NCI-H1694 (cell line): ENCODE measurements around the gene VWA2.

Experiments used
- DNase-seq: peaks from one replicate; lab custom pipeline; 2025; lab: John Stamatoyannopoulos, UW

Gene VWA2

DNA sequence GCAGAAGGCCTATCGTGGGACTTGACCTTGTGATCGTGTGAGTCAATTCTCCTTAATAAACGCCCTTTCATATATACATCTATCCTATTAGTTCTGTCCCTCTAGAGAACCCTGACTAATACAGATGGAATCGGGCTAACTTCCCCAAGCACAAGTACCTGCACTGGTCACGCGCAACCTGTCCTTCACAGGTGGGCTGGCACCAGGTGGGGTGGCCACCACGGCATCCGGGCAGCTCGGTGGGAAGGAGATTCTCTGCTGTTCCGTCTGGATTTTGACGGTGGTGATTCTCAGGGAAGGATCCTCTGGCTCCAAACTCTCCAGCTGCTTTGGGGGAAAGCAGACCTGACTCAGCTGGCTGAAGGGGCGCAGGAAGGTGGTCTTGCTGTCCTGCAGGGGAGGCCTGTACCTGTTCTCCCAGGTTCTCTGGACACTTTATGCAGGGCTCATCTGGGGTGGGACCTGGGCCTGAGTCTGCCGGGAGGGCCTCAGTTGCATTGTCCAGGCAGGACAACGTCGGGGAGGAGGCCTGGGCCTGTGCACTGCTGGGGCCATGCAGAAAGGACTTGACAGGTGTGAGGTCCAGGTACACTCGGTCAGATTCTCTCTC lies 61.1 kb downstream of the VWA2 start:
- no peak for DNase-seq

DNA sequence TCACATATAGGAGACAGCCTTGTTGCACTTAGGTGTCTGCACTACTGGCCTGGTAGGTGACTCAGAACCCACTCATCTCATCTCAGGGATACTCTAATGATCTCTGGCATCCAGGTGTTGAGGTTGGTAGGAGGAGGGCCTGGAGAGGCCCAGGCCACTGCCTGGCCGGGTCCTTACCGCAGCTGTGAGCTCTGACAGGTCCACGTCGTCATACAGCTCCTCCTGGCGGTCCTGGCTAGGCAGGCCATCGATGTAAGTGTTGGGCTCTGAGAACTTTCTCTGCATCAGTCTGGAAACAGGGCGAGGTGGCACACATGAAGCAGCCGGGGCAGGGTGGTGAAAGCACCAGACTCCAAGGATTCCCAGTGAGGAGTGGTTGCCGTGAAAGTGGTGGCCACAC lies 62.1 kb downstream of the VWA2 start:
- no peak for DNase-seq

DNA sequence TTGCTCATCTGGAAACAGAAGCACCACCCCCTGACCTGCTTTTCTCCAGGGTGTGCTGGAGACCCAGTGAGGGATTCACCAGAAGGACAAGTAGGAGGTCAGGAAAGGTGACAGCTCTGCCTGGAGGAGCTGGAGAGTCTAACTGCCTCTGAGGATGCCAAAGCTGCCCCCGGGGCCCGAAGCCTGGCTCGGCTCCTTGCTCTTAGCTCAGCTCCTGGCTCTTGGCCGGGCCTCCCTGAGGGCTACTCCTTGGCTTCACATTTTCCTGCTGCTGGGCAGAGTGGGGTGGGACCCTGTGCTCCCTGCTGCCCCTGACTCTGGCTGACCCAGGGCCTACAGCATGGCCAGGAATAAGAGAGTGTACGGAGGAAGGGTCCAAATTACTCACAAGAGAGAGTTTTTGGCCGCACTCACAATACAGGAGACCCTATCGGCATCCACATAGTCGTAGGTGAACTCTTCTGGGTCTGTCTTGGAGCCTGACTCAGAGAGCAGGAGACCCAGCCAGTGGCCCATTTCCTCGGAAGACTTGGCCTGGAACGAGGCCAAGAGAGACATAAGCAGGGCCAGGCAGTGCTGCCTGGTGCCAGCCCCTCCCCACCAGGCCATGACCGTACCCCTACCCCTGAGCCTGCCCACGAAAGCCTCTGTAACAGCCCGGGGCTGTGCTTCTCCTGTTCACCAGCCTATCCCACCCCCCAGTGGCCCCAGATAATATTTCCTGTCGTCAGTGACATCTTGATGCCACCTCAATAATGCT lies 63.1 kb downstream of the VWA2 start:
- DNase-seq, result no peak

DNA sequence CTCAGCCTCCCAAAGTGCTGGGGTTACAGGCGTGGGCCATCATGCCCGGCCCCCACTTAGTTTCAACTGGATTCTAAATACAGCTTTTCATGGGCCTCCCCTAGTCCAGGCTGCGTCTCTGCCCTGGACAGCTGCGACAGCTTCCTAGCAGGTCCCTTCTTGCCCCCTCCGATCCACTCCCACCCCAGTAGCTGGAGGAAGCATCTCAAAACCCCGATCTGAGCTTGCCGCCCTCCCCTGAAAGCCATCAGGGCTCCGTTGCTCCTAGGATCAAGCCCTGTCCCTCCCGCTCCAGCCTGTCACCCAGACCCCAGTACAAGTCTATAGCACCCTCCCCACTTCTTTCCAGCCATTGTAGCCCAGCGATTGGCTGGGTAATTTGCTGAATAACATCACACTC lies 64.5 kb downstream of the VWA2 start:
- DNase-seq, result no peak

DNA sequence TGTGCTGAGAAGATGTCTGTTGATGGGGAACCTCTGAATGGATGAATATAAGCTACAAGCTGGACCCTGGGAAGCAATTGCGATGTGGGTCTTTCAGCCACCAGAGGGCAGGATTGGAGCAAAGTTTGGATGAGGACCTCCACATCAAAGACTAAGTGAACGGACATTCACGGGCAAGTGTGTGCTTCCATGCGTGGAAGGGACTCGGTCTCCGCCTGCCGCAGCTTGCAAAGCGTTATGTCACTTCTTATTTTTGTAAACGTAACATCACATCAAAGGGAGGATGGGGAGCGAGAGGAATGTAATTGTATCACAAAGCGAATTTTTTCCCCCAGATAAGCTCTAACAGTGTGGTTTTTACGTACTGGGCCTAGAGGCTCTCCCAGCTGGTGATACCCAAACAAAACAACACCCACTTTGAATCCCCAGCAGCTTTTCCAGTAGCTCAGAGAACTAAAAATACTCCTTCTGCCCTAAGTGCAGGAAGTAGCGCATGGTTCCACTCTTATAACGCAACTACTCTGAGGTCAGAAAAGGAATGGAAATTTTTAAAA lies 65.0 kb downstream of the VWA2 start:
- DNase-seq, result peak; percentile 39

DNA sequence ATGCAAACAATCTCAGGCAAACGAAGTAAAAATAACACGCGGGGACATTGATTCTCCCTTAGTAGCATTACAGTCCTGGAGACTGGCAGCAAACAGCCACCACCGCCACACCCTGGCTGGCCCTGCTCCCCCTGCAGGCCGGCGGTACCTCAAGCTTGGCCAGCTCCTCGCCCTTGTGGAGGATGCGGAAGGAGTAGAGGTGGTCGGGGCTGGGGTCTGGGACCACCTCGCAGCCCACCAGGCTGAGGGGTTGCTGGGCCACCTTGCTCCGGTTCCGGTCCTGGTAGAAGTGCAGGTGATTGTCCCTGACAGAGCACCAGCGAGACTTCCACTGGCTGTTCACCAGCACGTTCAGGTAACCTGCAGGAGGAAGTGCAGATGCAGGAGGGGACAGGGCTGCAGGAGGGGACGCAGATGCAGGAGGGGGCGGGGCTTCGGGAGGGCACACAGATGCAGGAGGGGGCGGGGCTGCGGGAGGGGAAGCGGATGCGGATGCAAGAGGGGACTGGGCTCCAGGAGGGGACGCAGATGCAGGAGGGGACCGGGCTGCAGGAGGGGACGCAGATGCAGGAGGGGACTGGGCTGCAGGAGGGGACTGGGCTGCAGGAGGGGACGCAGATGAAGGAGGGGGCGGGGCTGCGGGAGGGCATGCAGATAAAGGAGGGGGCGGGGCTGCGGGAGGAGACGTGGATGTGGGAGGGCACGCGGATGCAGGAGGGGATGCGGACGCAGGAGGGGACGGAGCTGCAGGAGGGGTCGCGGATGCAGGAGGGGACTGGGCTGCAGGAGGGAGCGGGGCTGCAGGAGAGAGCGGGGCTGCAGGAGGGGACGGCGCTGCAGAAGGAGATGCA lies 65.7 kb downstream of the VWA2 start:
- DNase-seq, result peak; percentile 3

DNA sequence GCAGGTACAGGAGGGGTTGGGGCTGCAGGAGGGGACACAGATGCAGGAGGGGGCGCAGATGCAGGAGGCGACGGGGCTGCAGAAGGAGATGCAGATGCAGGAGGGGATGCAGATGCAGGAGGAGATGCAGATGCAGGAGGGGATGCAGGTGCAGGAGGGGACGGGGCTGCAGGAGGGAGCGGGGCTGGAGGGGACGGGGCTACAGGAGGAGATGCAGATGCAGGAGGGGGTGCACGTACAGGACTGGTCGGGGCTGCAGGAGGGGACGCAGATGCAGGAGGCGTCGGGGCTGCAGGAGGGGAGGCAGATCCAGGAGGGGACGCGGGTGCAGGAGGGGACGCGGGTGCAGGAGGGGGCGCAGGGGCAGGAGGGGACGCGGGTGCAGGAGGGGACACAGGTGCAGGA lies 66.5 kb downstream of the VWA2 start:
- no peak for DNase-seq

DNA sequence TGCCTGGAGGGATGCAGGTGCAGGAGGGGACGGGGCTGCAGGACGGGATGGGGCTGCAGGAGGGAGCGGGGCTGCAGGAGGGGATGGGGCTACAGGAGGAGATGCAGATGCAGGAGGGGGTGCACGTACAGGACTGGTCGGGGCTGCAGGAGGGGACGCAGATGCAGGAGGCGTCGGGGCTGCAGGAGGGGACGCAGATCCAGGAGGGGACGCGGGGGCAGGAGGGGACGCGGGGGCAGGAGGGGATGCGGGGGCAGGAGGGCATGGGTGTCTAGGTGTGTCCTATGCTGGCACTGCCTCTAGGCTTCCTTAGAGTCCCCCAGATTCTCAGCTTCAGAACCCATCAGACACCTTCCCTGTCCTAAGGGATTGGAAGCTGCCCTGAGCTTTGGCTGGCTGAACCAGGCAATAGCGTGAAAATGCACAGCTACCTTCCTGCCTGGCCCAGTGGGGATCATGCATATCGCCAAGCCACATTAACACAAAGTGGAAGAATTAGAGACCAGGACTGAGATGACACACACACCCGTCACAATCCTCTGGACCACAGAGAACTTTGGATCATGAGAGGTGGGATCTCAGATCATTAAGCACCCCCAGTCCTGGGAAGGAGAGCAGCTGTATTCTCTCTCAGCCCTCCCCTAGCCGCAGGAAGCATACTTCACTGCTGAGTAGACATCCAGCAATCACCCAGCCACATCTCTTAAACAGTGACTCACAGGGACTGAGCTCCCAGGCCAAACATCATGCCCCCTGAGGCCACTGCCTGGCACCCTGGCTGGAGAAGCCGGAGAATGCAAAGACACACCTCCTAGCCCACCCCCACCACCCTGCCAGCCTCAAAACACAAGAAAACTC lies 67.3 kb downstream of the VWA2 start:
- no peak for DNase-seq

DNA sequence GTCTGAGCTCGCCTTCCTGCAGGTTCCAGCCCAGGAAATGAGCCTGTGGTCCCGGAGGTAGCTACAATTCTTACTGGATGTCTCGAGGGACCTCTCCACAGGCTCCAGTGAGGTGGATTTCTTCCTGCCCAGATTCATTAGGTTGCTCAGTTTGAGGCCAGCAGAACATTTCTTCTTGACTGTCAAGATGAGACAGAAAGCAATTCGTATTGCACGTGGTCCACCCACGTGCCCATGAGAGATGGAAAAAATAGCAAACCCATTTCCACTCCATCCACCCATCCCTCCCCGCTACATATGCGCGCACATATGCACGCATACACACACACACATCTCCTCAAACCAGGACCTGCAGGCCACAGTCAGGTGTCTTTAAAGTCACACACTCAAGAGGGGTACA lies 68.7 kb downstream of the VWA2 start:
- DNase-seq, result no peak

DNA sequence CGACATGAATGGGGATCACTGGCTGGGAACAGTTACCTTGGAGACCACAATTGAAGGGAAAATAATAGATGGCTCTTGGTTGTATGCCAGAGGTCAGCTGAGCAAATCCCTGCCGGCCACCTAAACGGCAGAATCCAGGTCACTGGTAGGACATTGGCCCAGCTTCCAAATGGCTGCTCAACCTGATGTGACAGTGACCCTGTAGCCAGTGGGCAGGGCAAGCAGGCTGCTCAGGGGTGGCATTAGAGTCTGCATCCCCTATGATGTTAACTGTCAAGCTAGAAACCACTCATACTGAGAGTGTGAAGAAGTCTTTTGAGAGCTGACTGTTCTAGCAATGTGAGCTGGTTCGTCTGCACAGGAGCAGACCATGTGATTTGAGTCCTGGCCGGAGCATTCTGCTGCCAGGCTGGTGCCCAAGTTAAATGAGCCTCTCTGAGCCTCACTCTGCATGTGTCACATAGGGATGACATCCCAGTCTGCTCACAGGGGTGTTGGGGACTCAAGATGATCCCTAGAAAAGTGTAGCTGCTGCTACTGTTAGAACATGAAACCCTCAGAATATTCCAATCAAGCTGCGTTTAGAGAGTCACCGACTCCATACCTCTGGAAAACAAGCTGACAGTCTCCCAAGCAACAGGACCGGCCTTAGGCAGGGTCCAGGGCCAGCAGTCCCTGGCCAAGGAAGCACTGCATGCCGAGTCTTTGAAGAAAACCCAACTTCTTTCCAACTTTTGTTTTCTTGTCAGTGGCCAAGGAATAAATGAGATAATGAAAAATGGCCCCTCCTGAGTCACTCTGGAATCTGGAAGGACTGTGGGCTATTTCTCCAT lies 69.7 kb downstream of the VWA2 start:
- no peak for DNase-seq

DNA sequence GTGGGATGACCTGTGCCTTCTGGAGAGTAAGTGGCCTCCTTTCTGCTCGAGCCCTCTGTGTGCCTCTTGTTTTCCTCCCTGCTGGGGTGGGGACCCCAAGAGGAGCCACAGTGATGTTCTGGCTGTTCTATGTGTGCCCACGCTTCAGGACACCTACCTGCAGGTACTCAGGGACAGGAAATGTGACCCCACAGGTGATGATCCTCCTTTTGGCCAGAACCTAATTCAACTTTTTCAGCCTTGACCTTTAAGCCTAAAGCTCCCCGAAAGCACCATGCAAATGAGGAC lies 70.3 kb downstream of the VWA2 start:
- no peak for DNase-seq

DNA sequence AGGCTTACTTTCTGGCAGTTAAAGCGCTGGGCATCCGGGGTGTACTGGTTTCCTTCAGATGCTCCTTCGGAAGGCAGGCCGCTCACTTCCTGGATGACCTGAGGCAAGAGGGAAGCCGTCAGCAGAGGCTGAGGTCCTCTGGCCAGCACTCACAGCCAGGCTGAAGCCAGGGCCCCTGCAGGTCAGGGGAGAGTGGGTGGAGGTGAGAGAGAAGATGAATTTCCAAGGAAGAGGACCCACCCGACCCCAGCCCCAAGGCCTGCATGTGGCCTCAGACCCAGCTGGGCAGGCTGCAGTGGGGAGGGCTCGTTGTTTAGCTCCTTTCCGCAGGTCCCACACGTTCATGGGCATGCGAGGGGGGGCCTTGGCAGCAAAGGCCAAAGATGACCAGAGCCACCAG lies 71.3 kb downstream of the VWA2 start:
- DNase-seq, result no peak

DNA sequence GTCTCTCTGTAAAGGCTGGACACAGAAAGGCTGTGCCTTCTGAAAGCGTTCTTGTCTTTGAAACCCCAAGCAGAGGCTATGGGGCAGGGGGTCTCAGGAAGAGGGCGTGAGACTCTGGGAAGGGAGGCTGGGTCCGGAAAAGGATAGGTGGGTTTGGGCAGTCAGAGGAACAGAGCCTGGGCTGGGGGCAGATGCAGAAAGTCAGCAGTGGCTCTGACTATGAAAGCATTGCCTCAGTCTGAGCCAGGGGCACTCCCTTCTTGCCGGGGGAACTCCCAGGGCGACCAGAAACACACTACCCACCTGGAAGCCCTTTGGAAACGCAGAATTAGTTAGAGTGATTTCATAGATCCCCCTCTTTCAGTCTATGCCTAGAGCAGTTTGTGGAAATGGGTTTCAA lies 72.0 kb downstream of the VWA2 start:
- no peak for DNase-seq

DNA sequence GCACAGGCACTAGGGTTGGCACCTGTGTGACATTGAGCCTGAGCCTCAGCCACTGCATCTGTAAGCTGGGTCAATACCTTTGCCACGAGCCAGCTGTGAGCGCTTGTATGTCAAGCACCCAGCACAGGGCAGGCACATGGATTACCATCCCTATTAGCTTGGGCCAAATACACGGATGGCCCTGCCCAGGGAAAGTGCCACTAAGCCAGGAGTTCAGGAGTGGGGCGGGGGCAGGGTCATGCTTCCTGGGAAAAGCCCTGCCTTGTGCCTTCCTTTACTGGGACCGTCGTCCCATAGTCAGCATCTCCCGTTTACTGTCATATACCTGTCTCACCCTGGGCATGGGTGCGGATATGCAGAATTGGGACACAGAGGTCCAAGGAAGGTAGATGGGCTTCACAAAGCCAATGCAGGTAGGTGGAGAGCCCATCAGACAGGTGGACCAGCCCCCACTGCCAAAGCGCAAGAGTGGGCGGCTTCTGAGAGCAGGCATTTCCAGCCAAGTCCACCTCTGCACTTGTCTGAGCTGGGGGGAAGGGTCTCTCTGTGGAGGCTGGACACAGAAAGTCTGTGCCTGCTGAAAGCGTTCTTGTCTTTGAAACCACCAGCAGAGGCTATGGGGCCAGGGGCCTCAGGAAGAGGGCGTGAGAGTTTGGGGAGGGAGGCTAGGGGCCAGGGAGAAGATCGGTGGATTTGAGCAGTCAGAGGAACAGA lies 72.6 kb downstream of the VWA2 start:
- DNase-seq, result no peak

DNA sequence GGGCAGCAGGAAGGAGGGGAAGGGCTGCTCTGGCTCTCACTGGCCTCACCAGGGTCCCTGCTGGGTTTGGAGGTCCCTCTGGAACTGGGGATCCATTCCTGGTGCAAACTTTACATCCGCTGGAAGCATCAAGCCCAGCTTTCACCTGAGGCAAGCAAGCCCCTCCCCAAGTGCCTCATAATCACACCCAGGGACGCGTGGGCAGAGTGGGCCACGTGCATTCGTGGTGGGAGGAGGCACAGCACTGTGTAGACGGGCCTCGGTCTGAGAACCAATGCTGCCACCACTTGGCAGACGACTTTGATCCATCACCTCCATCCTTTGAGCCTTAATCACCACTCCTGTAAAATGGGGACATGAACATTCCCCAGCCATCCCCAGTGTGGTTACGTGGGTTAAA lies 74.1 kb downstream of the VWA2 start:
- no peak for DNase-seq

DNA sequence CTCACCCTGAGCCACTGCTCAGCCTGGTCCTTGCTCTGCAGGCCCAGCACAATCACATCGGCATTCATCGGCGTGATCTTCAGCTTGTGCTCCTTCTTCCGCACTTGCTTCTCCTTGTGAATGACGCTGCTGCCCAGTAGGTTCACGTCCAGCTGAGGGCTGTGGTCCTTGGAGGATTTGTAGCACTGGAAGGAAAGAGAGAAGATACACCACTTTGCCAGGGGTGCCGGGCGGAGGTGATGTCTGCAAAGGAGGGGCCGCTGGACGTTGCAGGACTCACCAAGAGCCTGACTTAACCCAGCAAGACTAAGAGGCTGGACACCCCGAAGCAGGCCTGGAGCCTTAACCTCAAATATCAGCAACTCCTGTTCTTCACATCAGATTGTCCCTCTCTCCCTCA lies 74.8 kb downstream of the VWA2 start:
- no peak for DNase-seq

DNA sequence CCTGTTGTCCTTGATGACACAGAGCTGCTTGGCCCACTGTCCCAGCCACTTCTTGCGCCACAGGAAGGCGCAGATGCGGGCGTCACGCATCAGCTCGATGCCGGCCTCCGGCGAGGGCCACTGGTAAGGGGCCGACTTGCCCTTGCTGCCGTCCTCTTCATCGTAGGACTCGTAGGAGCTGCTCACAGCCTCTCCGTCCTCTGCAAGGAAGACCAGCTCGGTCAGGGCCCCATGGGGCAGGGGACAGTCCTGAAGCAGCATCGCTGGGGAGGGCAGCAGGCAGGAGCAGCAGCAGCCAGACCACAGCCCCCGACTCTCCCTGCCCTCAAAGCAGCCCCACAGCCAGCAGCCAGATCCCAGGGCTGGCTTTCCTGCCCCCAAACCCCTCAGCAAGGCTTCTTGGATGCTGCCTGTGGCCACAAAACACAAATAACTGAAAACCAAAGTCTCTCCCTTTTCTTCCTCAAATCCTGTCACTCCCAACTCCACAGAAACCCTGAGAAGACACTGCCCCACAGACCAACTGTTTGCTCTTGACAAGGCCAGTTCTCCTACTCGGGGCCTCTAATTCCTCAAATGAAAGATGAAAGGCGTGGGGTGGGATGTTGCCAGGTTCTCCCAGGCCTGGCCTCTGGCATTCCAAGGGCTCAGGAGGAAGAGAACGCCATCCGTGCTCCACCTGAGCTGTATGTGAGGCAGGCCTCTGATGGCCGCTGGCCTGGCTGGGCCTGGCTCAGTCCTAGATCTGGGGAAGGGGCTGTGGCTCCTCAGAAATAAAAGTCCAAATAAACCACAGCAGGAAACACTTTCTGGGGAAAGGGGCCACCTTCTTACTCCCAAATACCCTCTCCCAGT lies 76.7 kb downstream of the VWA2 start:
- DNase-seq, result no peak

DNA sequence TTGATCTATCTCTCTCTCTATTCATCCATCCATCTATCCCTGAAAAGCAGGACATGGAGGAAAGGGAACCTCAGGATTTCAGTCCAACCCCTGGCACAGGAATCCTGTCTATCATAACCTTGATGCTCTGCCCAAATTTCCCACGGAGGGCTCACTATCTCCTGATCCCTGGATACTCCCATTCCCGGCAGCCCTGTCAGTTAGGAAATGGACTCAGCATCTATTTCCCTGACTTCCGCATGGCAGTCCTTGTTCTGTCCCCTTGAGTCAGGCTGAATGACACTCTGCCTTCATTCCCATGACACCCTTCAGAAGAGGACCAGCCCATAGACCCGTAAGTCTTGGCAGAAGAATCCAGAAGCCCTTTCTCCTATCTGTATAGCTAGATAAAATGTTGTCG lies 77.7 kb downstream of the VWA2 start:
- DNase-seq, result no peak

DNA sequence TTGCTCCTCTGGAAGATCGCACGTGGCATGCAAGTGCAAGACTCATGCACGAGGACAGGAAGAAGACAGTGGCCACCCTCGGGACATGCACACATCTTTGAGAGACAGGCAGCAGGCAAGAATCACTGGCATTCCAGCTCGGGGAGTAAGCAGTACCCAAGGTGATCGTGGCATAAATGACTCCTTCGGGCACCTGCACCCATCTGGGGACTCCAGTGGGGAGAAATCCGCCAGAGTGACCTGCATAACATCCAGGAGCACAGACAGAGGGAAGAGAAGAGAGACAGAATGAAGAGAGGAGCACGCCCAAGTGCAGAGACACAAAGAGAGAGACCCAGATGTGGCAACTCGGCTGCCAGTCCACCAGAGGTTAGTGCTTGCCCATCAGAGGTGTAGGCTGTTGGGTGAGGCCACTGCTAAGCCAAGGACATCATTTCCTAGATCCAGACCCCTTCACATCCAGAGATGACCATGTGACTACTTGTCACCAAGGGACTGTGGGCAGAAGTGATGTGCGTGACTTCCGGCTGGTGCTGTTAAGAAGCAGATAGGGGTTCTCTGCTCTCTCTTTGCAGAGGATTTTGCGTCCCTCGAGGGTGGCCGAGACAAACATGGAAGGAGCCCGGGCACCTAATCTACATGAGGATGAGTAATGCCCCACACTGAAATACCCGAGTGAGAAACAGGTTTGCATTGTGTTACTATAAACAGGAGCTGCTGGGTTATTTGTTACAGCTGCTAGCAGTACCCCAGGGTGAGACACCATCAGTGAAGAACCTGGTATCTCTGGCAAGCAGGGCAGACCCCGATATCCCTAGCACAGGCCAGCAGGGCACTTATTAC lies 80.6 kb downstream of the VWA2 start:
- no peak for DNase-seq
